Measurements from ENCODE around the gene SASH1.

- TF ChIP-seq, protein P1, sequence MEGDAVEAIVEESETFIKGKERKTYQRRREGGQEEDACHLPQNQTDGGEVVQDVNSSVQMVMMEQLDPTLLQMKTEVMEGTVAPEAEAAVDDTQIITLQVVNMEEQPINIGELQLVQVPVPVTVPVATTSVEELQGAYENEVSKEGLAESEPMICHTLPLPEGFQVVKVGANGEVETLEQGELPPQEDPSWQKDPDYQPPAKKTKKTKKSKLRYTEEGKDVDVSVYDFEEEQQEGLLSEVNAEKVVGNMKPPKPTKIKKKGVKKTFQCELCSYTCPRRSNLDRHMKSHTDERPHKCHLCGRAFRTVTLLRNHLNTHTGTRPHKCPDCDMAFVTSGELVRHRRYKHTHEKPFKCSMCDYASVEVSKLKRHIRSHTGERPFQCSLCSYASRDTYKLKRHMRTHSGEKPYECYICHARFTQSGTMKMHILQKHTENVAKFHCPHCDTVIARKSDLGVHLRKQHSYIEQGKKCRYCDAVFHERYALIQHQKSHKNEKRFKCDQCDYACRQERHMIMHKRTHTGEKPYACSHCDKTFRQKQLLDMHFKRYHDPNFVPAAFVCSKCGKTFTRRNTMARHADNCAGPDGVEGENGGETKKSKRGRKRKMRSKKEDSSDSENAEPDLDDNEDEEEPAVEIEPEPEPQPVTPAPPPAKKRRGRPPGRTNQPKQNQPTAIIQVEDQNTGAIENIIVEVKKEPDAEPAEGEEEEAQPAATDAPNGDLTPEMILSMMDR (IDR thresholded peaks at IDR 0.05): no peak
- no peak for TF ChIP-seq POLR2A (IDR thresholded peaks at IDR 0.05)
Measured at GRCh38 chr6:148566664-148567350, 224.2 kb downstream of the SASH1 start.

All from tibial nerve (tissue), 3 donors.